Heart left ventricle (tissue), 16 donors: ENCODE results near the gene BMX. TPM values are rescaled to one million over a fixed set of nuclear protein-coding genes. Genes with fewer than 3 reads are reported as not detected.

Source experiments
- ATAC-seq, 4 donors: fragments of 200-7000 bp; cut with Tn5 transposase; one replicate each; pipeline ENCODE4 v1.9.1; 2020 to 2022; ENCODE audit warnings: moderate library complexity in 4 of 4, mild to moderate bottlenecking in 3 of 4, moderate number of reproducible peaks in 1 of 4
- DNase-seq, 5 donors: peaks; one replicate each; pipeline ENCODE4 v3.0.0-alpha.2; 2020
- H3K27ac ChIP-seq, 12 donors: fragments of 200-600 bp; sonication (generic) in 4 of 12; one replicate each; pipeline versions ENCODE4 v1.5.0 to v1.8.0; 2016 to 2022; ENCODE audit warnings: mild to moderate bottlenecking in 2 of 12
- H3K27me3 ChIP-seq, 9 donors: fragments of 200-600 bp; sonication (generic) in 2 of 9; one replicate each; pipeline versions ENCODE4 v1.5.1 to v1.8.0; 2016 to 2022; ENCODE audit warnings: mild to moderate bottlenecking in 3 of 9
- H3K36me3 ChIP-seq, 9 donors: fragments of 200-600 bp; sonication (generic) in 2 of 9; one replicate each; pipeline versions ENCODE4 v1.5.0 to v1.8.0; 2018 to 2022; ENCODE audit warnings: mild to moderate bottlenecking in 2 of 9
- H3K4me1 ChIP-seq, 12 donors: fragments of 200-600 bp; sonication (generic) in 4 of 12; one replicate each; pipeline versions ENCODE4 v1.5.0 to v1.8.0; 2016 to 2022; ENCODE audit warnings: mild to moderate bottlenecking in 3 of 12
- H3K4me3 ChIP-seq, 12 donors: fragments of 200-600 bp; sonication (generic) in 4 of 12; one replicate each; pipeline versions ENCODE4 v1.5.0 to v1.8.0; 2017 to 2022; ENCODE audit warnings: mild to moderate bottlenecking in 9 of 12, moderate library complexity in 4 of 12
- H3K9me3 ChIP-seq, 12 donors: fragments of 200-600 bp; sonication (generic) in 4 of 12; one replicate each; pipeline versions ENCODE4 v1.5.0 to v1.8.0; 2016 to 2022; ENCODE audit warnings: mild to moderate bottlenecking in 1 of 12
- POLR2A ChIP-seq, 2 donors: fragments of 450-650 bp; IDR thresholded peaks; one replicate each; pipeline ENCODE4 v1.6.1; 2017; ENCODE audit warnings: antibody characterized with exemption in 2 of 2, mild to moderate bottlenecking in 2 of 2, moderate library complexity in 2 of 2
- WGBS, 4 donors: extraction: QIAGEN DNeasy Blood & Tissue Kit in 2 of 4; methylation state at CpG; one replicate each; pipeline versions ENCODE4 v1.1.5 to v1.1.7; 2013 to 2018; 5-methylcytosine and 5-hydroxymethylcytosine counted together
- intact Hi-C, 10 donors: fragments of 100-400 bp; cut with DNase I; formaldehyde crosslinking; loops; one replicate each; pipeline versions ENCODE4 v1.11.1 to v1.14.2; 2022
- polyA plus RNA-seq, 2 donors: library from polyadenylated mRNA; stranded (reverse); fragments of 200-250 nt; gene quantifications; one replicate each; pipeline ENCODE4 v1.2.3, GENCODE V29; 2013
- total RNA-seq, 9 donors: library from RNA; depleted of rRNA in 2 of 9; stranded (reverse); fragments of >200 nt in 2 of 9; fragmentation: NEBNext Ultra II Directional in 3 of 9; extraction: Animal tissue kit (Norgen Biotek cat#: 25700) in 3 of 9; gene quantifications; one replicate each; pipeline versions ENCODE4 v1.1.0 to v1.2.4, GENCODE V29; 2016 to 2023
- TF ChIP-seq, protein P1 (sequence below), 12 donors: fragments of 200-600 bp; sonication (generic) in 4 of 12; IDR thresholded peaks; one replicate each; pipeline versions ENCODE4 v1.5.0 to v1.8.0; 2018 to 2022; ENCODE audit warnings: antibody characterized with exemption in 12 of 12, mild to moderate bottlenecking in 5 of 12
- donor health status: ischemic (EF 13 %, LVEDD 7.1; RV severe dilation, severe dysfunction).
- donor health status: healthy with polysubstance abuse.
- donor health status: DM: no; HTN: yes; CAD: no.
- donor health status: DM: no; HTN: no; CAD: no.
- donor health status: ischemic (EF 25% LVEDD 6.9; RV normal size, moderate dysfunction).
- donor health status: ischemic (EF 25% LVEDD 5.7; RV mildly dilated, moderate dysfunction).
- donor health status: healthy.
- donor health status: DM: yes; HTN: yes; CAD: no.
- donor health status: ischemic (EF 35%, LVEDD 5.7; RV mildly dilated, moderate dysfunction).
- donor health status: nonischemic (EF 11% LVEDD 7.7; RV severe dilation, severe dysfunction).
- donor health status: DM: yes; HTN: yes; CAD: no.
- donor health status: PGD.
- donor health status: ischemic (EF 29% LVEDD 5.4; RV normal size, mild dysfunction).
- donor health status: nonischemic (EF 23%, LVEDD 6.1; RV moderate dilation, normal function).

Gene BMX
- total and polyA plus RNA-seq, 11 donors, result 0.47 to 2.8 (median 1.3) TPM

DNA sequence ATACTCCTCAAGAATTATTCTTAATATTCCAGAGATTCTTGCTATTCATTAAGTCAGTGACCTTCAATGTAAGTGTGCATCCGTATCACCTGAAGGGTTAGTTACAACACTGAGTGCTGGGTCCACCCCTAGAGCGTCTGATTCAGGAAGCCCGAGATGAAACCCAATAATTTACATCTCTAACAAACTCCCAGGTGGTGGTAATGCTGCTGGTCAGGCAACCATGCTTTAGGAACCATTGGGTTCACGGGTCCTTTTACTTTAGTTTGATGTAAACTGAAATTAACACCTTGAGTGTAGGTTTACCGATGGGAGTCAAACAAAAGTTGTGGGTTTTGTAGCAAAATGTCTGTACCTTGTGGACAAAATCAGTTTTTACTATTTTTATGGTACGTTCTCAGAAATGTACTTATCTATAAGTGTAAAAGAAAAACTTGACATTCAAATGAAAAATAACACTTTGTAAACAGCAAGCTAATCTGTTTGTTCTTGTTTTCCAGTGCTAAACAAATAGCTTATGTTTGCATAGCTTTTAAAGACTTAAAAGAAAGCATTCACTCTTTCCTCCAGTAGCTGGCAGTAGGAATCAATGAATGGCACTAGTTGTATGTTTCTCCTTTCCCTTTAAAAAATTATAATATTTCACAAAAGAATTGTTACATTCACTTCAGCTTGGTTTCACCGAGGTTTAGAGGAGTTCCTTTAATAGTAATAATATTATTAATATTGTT lies 67.4 kb downstream of the BMX start:
- no peaks in the 10 kb centered on the region for H3K9me3 ChIP-seq
- DNase-seq (no peak), ATAC-seq (no peak)
- peaks cover 0 to 10% (median 0%) of the 10 kb centered on the region in 12 donors for H3K4me1 ChIP-seq
- H3K27me3 ChIP-seq, result peaks cover 0 to 73% (median 0%) of the 10 kb centered on the region in 9 donors
- TF ChIP-seq, protein P1, sequence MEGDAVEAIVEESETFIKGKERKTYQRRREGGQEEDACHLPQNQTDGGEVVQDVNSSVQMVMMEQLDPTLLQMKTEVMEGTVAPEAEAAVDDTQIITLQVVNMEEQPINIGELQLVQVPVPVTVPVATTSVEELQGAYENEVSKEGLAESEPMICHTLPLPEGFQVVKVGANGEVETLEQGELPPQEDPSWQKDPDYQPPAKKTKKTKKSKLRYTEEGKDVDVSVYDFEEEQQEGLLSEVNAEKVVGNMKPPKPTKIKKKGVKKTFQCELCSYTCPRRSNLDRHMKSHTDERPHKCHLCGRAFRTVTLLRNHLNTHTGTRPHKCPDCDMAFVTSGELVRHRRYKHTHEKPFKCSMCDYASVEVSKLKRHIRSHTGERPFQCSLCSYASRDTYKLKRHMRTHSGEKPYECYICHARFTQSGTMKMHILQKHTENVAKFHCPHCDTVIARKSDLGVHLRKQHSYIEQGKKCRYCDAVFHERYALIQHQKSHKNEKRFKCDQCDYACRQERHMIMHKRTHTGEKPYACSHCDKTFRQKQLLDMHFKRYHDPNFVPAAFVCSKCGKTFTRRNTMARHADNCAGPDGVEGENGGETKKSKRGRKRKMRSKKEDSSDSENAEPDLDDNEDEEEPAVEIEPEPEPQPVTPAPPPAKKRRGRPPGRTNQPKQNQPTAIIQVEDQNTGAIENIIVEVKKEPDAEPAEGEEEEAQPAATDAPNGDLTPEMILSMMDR (IDR thresholded peaks at IDR 0.05), result peak in 3 of 12 donors; percentile 9 to 27 (median 16)
- TF ChIP-seq POLR2A (IDR thresholded peaks at IDR 0.05), result no peak
- H3K4me3 ChIP-seq, result no peak overlapping the region
- H3K27ac ChIP-seq, result no peak overlapping the region
- peaks cover 0 to 33% (median 0%) of the 10 kb centered on the region in 9 donors for H3K36me3 ChIP-seq
- intact Hi-C loops, result loop anchor here in 8 of 10 donors (5.0 to 10.0 kb wide), 6 partner anchors 71 to 223 kb away; partner anchors contain the start of gene PIR (in 3 of the 8)
- WGBS, 4 donors, result 52 to 78% (median 66%) methylated on average over 7 of the region's 7 CpGs

- peaks cover 0 to 80% (median 0%) of the 10 kb centered on the region in 9 donors for H3K27me3 ChIP-seq
- ATAC-seq (no peak), DNase-seq (no peak)
- intact Hi-C loops, result loop anchor here in 1 of 10 donors (10.0 kb wide), 1 partner anchor 225 kb away; no protein-coding TSS in a partner anchor
- H3K9me3 ChIP-seq, result no peaks in the 10 kb centered on the region
- no peak overlapping the region for H3K27ac ChIP-seq
- H3K4me3 ChIP-seq, result no peak overlapping the region
- peaks cover 0 to 7% (median 0%) of the 10 kb centered on the region in 12 donors for H3K4me1 ChIP-seq
- H3K36me3 ChIP-seq, result peaks cover 0 to 40% (median 0%) of the 10 kb centered on the region in 9 donors
- WGBS, 4 donors, result 17 to 34% (median 31%) methylated on average over 1 of the region's 1 CpG
- TF ChIP-seq, protein P1 (IDR thresholded peaks at IDR 0.05), result no peak
Observed at GRCh38 chrX:15570145-15570544, 69.5 kb downstream of the BMX start.

DNA sequence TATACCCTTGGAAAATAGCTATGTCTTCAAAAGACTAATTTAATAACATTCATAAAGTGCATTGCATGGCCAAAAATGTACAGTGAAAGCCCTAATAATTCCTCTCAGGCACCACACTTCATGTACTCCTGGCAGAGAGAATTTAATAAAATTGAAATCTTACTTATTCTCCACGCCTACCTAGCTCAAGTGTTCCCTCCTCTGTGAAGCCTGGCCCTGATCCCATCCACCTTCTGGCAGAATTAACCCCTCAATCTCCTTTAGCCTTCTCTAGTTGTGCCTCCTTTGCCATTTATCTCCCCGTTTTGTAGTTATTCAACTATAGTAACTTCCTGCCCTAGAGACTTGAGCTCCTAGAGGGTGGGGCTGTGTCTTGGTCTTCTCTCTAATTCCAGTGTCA lies 73.4 kb downstream of the BMX start:
- Histone ChIP-seq H3K36me3 (peaks cover 0 to 50% (median 0%) of the 10 kb centered on the region in 9 donors), H3K27me3 (peaks cover 0 to 72% (median 0%) of the 10 kb centered on the region in 9 donors), H3K4me3 (no peak overlapping the region), H3K9me3 (no peaks in the 10 kb centered on the region), H3K4me1 (peaks cover 0 to 2% (median 0%) of the 10 kb centered on the region in 12 donors), H3K27ac (no peak overlapping the region)
- intact Hi-C loops, result loop anchor here in 1 of 10 donors (10.0 kb wide), 1 partner anchor 229 kb away; no protein-coding TSS in a partner anchor
- 32 to 64% (median 43%) methylated on average over 2 of the region's 2 CpGs for WGBS, 4 donors
- DNase-seq (no peak), ATAC-seq (no peak)
- TF ChIP-seq, protein P1 (IDR thresholded peaks at IDR 0.05), result no peak
- TF ChIP-seq POLR2A (IDR thresholded peaks at IDR 0.05), result no peak

- WGBS, 4 donors, result 39 to 75% (median 55%) methylated on average over 1 of the region's 1 CpG
- intact Hi-C loops, result loop anchor here in 1 of 10 donors (10.0 kb wide), 1 partner anchor 231 kb away; no protein-coding TSS in a partner anchor
- H3K4me1 ChIP-seq, result peaks cover 0 to 18% (median 0%) of the 10 kb centered on the region in 12 donors
- no peak for ATAC-seq
- TF ChIP-seq, protein P1 (IDR thresholded peaks at IDR 0.05), result no peak
- peaks cover 0 to 37% (median 0%) of the 10 kb centered on the region in 9 donors for H3K36me3 ChIP-seq
- no peaks in the 10 kb centered on the region for H3K9me3 ChIP-seq
- no peak overlapping the region for H3K27ac ChIP-seq
- no peak overlapping the region for H3K4me3 ChIP-seq
- peaks cover 0 to 70% (median 0%) of the 10 kb centered on the region in 9 donors for H3K27me3 ChIP-seq
- DNase-seq, result no peak
Observed at GRCh38 chrX:15576019-15576418, 75.4 kb downstream of the BMX start.
